ENCODE results near the gene RTRAF. TPM values are rescaled to one million over a fixed set of nuclear protein-coding genes. Genes with fewer than 3 reads are reported as not detected.
A peak's percentile ranks its signal among the peaks of the same experiment; 100 is the strongest.

The RTRAF gene
- polyA plus RNA-seq, 1 of the 3 experiments (the other 2 are of a cell fraction): 43.6 TPM

DNA sequence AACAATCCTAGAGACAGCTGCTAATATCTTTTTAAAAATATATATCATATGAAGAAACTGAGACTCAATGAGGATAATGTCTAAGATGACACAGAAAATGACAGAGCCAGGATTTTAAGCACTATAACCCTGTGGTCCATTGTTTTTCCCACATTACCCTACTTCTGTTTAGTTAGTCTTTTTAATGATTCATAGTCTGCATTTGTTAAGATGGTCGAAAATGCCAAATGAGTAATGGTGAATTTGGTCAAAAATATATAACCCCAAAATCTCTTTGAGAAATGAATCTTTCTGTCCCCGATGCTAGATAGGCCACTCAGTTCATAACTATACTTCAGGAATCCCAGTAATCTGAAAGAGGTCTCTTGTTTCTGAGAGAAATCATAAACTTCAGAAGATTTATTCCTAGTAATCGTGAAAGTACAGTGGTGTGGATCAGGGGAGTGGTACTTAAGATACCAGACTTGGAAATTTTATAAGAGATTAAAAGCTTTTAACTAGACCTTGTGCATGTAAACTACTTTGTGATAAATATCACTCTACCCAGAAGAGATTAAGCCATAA, 10.8 kb downstream of the RTRAF start:
- Histone ChIP-seq H3K27ac (ENCODE audit: low read depth in 2 of 2, low read length in 1 of 2) (peak overlapping the region in 1 of 2 experiments; percentile 90; a peak in 2 of 4 replicates), H3K36me3 (replicated peaks in 1 of 2; ENCODE audit: control insufficient read depth in 1 of 2, insufficient read depth in 2 of 2, low read length in 1 of 2) (peaks cover 76 to 97% of the 10 kb centered on the region in 2 experiments), H3K9ac (peak overlapping the region; percentile 48; the same call in 1 of the 2 replicates), H3K27me3 (ENCODE audit: insufficient read depth) (no peaks in the 10 kb centered on the region), H3K9me3 (no peaks in the 10 kb centered on the region), H3F3A (replicated peaks; ENCODE audit: insufficient read depth) (peaks cover 35% of the 10 kb centered on the region), H3K4me1 (ENCODE audit: control insufficient read depth in 1 of 2, insufficient read depth in 2 of 2, low read depth in 1 of 2, low read length in 1 of 2) (peaks cover 0 to 17% of the 10 kb centered on the region in 2 experiments; a peak in 2 of 4 replicates), H2AFZ (ENCODE audit: low read depth) (no peak overlapping the region), H3K4me3 (ENCODE audit: low read depth in 2 of 2, low read length in 1 of 2) (no peak overlapping the region), H4K20me1 (ENCODE audit: insufficient read depth) (no peaks in the 10 kb centered on the region), H3K9me2 (no peaks in the 10 kb centered on the region), H3K4me2 (peak overlapping the region; percentile 17; the same call in 1 of the 2 replicates), H3K79me2 (ENCODE audit: insufficient read depth) (peaks cover 54% of the 10 kb centered on the region)
- DNase-seq: no peak
- whole genome bisulfite sequencing (ENCODE audit: low lambda C conversion rate): 27% methylated on average over 3 of the region's 3 CpGs
- POLR2A ChIA-PET: no interaction called here
- CTCF ChIA-PET: interaction anchor here (1.4 kb wide), 1 partner anchor 16 kb away, joined by 3 read pairs; no protein-coding TSS in a partner anchor
- TF ChIP-seq USF2 (IDR thresholded peaks at IDR 0.05; ENCODE audit: borderline replicate concordance, low read depth, low read length) (no peak), FOSL2 (IDR thresholded peaks at IDR 0.05; ENCODE audit: borderline replicate concordance, low read depth) (peak; percentile 65), GABPA (IDR thresholded peaks at IDR 0.05; ENCODE audit: low read depth) (no peak), EP300 (IDR thresholded peaks at IDR 0.05; ENCODE audit: borderline replicate concordance in 1 of 2, low read depth in 1 of 2, low read length in 1 of 2) (peak in 1 of 2 experiments; percentile 13; a peak in 1 of 4 replicates), TAF1 (IDR thresholded peaks at IDR 0.05; ENCODE audit: borderline replicate concordance, low read depth, low read length) (no peak), TCF12 (IDR thresholded peaks at IDR 0.05) (0 out of 2 replicates have a peak, but pooled peaks have one; percentile 8), CHD2 (IDR thresholded peaks at IDR 0.05; ENCODE audit: low read length, partially characterized antibody) (no peak), MXI1 (IDR thresholded peaks at IDR 0.05; ENCODE audit: low read depth, low read length) (no peak), NFIC (IDR thresholded peaks at IDR 0.05; ENCODE audit: borderline replicate concordance) (peak; percentile 16; the same call in 1 of the 2 replicates)
- TF ChIP-seq, protein P1, sequence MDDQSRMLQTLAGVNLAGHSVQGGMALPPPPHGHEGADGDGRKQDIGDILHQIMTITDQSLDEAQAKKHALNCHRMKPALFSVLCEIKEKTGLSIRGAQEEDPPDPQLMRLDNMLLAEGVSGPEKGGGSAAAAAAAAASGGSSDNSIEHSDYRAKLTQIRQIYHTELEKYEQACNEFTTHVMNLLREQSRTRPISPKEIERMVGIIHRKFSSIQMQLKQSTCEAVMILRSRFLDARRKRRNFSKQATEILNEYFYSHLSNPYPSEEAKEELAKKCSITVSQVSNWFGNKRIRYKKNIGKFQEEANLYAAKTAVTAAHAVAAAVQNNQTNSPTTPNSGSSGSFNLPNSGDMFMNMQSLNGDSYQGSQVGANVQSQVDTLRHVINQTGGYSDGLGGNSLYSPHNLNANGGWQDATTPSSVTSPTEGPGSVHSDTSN (IDR thresholded peaks at IDR 0.05): peak; percentile 28

- H3K27ac ChIP-seq (ENCODE audit: low read depth in 2 of 2, low read length in 1 of 2): peak overlapping the region in 1 of 2 experiments; percentile 90; a peak in 2 of 4 replicates
- H3K27me3 ChIP-seq (ENCODE audit: insufficient read depth): no peaks in the 10 kb centered on the region
- peaks cover 54% of the 10 kb centered on the region for H3K79me2 ChIP-seq (ENCODE audit: insufficient read depth)
- no peaks in the 10 kb centered on the region for H3K9me3 ChIP-seq
- CTCF ChIA-PET: no interaction called here
- H3K9ac ChIP-seq: peak overlapping the region; percentile 48; the same call in 1 of the 2 replicates
- no peaks in the 10 kb centered on the region for H4K20me1 ChIP-seq (ENCODE audit: insufficient read depth)
- H3K9me2 ChIP-seq: no peaks in the 10 kb centered on the region
- no peak for TF ChIP-seq TCF12 (IDR thresholded peaks at IDR 0.05)
- no peak for TF ChIP-seq RFX5 (IDR thresholded peaks at IDR 0.05; ENCODE audit: low read length)
- TF ChIP-seq YY1 (IDR thresholded peaks at IDR 0.05; ENCODE audit: low read depth): no peak
- no peak for TF ChIP-seq FOXJ3 (CRISPR knock-in tag; IDR thresholded peaks at IDR 0.05)
- no peak for TF ChIP-seq JUND (IDR thresholded peaks at IDR 0.05)
- no peak for TF ChIP-seq MXI1 (IDR thresholded peaks at IDR 0.05; ENCODE audit: low read depth, low read length)
- TF ChIP-seq CHD2 (IDR thresholded peaks at IDR 0.05; ENCODE audit: low read length, partially characterized antibody): no peak
- no peak for TF ChIP-seq TAF1 (IDR thresholded peaks at IDR 0.05; ENCODE audit: borderline replicate concordance, low read depth, low read length)
- no peak for TF ChIP-seq ZBTB33 (IDR thresholded peaks at IDR 0.05; ENCODE audit: borderline replicate concordance, low read depth)
- peaks cover 0 to 17% of the 10 kb centered on the region in 2 experiments; a peak in 2 of 4 replicates for H3K4me1 ChIP-seq (ENCODE audit: control insufficient read depth in 1 of 2, insufficient read depth in 2 of 2, low read depth in 1 of 2, low read length in 1 of 2)
- no peak overlapping the region for H2AFZ ChIP-seq (ENCODE audit: low read depth)
- peaks cover 35% of the 10 kb centered on the region for H3F3A ChIP-seq (replicated peaks; ENCODE audit: insufficient read depth)
- H3K4me2 ChIP-seq: peak overlapping the region; percentile 17; the same call in 1 of the 2 replicates
- WGBS (ENCODE audit: low lambda C conversion rate): 83% methylated on average over 3 of the region's 3 CpGs
- no peak for DNase-seq
- POLR2A ChIA-PET: no interaction called here
- no peak overlapping the region for H3K4me3 ChIP-seq (ENCODE audit: low read depth in 2 of 2, low read length in 1 of 2)
- peaks cover 76 to 97% of the 10 kb centered on the region in 2 experiments for H3K36me3 ChIP-seq (replicated peaks in 1 of 2; ENCODE audit: control insufficient read depth in 1 of 2, insufficient read depth in 2 of 2, low read length in 1 of 2)
These were observed 11.3 kb downstream of the RTRAF start for GRCh38 chr14:52000696-52001095.

Data from SK-N-SH (cell line).